Raji (cell line): ENCODE results near the gene MEGF6.
A peak's percentile ranks its signal among the peaks of the same experiment; 100 is the strongest.

Experiments used
- POLR2A ChIP-seq: IDR thresholded peaks from 2 replicates; pipeline ENCODE4 v1.6.1; 2011; ENCODE audit warnings: low read depth, low read length, control low read depth; ENCODE audit not compliant: insufficient read depth

The MEGF6 gene

DNA sequence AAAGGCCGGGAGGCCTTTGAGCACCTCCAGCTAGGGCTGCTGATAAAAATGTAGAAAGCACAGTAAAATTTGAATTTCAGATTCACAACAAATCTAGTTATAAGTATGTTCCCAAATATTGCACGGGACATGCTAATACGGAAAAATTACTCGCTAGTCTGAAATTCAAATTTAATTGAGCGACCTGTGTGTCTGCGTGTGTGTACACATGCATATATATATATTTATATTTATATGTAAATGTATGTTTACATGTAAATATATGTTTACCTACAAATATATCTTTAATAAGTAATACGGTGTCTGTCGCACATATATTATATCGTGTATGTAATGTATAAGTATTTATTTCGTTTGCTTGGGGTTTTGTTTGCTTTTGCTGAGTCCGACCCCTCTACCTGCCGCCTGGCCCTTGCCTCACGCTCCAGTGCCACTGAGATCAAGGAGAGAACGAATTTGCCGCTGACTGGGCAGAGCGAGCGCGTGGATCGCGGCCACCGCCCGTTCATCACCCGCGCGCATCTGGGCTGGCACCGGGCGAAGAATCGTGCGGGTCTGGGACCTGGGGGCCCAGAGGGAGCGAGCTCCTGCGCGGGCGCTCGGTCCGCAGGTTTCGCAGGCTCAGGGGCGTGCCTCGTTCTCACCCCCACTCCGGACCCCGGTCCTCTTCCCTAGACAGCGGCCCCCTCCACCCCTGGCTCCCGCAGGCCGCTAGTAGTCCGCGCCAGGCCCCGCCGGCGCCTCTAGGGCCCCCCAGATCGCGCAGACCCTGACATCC is 39.1 kb upstream of the MEGF6 start:
- no peak for TF ChIP-seq POLR2A

DNA sequence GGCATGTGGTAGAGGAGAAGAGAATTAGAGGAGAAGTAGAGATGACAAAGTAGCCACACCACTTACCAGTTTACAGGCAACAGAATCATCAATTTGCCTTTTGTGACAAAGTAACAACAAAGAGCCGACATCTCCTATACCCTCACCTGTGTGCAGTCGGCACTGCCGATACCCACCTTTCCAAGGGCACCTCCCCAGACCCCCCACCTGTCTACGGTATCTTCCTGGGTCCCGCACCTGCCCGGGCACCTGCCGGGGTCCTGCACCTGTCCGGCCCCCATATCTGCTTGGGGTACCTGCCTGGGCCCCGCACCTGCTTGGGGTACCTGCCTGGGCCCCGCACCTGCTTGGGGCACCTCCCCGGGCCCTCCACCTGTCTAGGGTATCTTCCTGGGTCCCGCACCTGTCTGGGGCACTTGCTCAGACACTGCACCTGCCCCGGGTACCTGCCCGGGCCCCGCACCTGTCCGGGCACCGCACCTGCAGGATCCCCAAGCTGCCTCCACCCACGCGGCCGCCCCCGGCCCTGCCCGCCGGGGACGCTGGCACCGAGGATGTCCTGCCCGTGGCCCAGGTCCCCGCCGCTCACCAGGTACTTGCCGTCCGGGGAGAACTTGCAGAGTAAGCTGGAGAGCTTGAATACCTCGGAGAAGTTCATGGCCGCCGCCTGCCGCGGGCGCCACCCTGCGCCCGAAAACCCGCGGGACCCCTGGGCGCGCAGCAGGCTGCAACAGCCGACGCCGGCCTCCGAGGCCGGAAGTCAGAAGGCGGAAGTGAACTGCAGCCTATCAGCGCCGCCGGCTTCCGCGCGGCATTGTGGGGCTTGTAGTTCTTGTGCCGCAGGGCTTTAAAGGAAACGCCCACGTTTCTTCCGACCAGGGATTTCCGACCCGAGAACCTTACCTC is 38.3 kb upstream of the MEGF6 start, which contains the start of gene WRAP73:
TSS of gene WRAP73 (minus strand) at position 762 of the 906 bp plus-strand sequence. CDS start at position 658, 104 bp downstream.
- peak; percentile 79 for TF ChIP-seq POLR2A

DNA sequence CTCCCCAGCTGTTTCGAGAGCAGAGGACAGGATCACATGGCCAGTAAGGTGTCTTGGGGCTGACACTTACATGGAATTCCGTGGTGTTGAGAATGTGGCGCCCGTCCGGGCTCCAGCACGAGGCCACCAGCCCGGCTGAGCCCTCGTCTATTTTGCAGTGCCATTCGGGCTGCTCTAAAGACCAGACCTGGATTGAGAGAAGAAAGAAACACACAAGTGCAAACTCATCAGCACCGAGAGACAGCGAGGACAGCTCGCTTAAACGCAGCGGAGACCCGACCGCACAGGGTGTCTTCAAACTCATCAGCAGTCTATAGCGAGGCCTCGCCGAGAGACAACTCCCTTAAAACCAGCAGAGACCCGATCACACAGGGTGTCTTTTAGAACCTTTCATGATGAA is 35.3 kb upstream of the MEGF6 start:
- no peak for TF ChIP-seq POLR2A

DNA sequence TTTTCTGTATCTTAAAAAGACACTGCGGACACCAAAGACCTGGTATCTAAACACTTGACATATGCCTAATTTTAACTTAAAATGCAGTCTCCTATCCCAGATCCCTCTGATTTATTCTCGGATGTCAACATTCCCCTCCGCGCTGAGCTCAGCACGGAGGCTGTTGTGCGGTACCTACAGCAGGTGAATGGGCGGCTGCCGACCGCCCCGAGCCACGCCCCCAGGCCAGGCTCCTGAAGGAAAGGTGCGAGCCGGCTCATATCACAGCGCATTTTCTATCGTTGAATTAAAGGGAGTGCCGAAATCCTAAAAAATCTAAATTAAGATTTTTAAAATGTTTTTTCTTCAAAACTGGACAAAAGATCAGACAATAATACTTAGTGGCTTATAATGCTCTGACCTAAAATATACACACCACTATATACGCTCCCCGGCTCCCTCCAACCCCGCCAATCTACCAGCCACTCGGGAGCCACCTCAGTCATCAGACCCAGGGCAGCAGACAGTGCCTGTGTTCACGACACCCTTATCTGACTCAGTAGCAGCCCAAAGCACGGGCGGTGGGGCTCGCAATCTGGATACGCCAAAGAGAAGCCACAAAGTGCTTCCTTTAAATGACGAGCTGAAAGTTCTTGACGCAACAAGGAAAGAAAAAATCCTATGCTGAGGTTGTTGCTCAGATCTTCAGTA is 34.5 kb upstream of the MEGF6 start:
- TF ChIP-seq POLR2A: no peak

DNA sequence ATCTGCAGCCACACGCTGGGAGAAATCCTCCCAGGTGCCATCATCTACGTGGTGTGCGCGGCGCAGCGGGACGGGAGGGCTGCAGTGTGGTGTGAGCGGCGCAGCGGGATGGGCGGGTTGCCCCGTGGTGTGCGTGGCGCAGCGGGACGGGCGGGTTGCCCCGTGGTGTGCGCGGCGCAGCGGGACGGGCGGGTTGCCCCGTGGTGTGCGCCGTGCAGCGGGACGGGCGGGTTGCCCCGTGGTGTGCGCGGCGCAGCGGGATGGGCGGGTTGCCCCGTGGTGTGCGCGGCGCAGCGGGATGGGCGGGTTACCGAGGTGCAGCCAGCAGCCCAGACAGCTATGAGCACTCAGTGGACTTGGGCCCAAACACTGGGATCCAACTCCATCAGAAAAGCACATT is 33.9 kb upstream of the MEGF6 start:
- TF ChIP-seq POLR2A: no peak

DNA sequence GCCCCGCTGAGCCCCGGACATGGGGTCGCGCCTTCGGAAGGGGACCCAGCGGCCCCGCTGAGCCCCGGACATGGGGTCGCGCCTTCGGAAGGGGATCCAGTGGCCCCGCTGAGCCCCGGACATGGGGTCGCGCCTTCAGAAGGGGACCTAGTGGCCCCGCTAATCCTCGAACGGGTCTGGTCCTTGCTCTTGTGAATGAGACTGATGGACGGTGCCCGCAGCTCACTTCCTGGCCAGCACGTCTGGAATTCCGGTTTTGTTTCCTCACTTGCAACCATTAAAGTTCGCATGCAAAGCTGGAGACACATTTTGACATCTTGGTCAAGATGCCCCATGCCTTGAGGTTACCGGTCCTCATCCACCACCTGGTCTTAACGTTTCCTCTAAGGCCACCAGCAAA is 33.0 kb upstream of the MEGF6 start:
- no peak for TF ChIP-seq POLR2A

DNA sequence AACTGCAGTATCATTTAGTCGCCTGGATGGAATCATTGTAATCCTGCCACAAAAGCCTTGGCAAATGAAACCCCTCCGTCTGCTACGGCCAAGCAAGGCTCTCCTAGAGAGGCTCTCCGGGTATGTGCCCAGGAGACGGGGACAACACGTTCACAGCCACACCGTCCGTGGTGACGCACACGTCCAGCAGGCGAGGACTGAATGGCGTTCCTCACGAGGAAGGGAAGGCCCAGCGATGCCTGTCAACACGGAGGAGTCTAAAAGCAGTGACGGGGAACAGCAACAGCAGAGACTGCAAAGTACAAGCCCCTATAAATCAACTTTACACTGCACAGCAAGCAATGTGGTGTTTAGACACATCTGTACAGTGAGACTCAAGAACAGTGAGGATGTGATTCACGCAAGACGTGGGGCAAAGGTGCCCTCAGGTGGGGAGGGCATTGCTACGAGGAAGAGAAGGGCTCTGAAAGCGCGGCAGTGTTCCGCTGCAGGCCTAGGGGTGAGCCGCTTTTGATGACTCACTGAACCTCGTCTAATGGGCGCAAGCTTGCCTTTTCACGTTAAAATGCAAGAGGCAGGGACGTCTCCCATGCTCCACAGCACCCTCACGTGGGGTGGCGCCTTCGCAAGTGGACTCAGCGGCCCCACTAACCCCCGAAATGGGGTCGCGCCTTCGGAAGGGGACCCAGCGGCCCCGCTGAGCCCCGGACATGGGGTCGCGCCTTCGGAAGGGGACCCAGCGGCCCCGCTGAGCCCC is 31.8 kb upstream of the MEGF6 start:
- TF ChIP-seq POLR2A: no peak

DNA sequence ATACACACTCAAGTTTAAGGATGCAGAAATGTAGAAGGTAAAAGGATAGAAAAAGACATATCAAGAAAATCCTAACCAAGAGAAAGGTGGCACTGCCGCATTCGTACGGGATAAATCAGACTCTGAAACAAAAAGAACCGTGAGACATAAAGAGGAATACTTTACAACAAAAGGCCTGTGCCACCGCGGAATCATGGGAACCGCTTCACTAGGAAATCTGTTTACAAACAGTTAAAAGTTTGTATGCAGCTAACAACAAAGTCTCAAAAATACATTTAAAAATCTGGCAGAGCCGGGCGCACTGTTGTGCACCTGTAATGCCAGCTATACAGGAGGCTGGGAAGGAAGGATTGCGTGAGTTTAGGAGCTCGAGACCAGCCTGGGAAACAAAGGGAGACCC is 30.5 kb upstream of the MEGF6 start:
- no peak for TF ChIP-seq POLR2A

DNA sequence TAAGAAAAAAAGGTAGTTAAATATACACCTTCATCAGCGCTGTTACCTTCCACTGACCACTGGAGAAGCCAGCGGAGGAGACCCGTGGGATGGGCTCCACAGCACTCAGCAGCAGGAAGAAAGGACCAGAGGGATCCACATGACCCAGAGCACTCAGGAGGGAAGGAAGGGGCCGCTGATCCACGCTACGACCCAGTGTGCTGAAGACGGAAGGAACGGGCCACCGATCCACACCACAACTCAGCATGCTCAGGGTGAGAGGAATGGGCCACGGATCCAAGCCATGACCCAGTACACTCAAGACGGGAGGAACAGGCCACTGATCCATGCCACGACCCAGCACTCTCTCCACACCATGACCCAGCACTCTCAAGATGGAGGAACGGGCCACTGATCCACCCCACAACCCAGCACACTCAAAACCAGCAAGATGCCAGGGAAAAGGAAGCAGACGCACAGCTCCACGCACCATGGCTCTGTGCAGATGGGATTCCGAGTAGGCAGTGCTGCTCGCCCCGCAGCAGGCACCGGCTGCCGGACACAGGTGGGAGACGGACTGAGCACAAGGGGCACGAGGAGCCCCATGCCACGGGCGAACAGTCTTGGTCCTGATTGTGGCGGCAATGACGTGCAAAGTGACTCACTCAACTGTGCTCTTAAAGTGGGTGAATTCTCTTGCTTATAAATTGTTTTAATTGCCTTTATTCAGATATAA is 29.9 kb upstream of the MEGF6 start:
- TF ChIP-seq POLR2A: no peak

DNA sequence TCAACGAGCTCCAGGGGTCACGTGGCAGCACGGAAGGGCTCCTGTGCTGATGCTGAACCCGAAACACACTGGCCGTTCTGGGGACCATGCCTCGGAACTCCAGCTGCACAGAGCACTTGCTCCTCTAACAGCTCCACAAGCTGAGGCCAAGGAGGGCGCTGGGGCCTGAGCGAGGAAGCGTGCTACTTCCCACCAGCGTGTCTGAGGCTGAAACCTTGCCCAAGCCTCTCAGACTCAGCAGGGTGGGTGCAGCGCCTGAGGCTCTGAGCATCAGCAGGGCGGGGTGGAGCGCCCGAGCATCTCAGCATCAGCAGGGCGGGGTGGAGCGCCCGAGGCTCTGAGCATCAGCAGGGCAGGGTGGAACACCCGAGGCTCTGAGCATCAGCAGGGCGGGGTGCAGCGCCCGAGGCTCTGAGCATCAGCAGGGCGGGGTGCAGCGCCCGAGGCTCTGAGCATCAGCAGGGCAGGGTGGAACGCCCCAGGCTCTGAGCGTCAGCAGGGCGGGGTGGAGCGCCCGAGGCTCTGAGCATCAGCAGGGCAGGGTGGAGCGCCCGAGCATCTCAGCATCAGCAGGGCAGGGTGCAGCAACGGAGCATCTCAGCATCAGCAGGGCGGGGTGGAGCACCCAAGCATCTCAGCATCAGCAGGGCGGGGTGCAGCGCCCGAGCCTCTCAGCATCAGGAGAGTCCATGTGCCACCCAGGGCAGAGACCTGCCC is 29.0 kb upstream of the MEGF6 start:
- no peak for TF ChIP-seq POLR2A

DNA sequence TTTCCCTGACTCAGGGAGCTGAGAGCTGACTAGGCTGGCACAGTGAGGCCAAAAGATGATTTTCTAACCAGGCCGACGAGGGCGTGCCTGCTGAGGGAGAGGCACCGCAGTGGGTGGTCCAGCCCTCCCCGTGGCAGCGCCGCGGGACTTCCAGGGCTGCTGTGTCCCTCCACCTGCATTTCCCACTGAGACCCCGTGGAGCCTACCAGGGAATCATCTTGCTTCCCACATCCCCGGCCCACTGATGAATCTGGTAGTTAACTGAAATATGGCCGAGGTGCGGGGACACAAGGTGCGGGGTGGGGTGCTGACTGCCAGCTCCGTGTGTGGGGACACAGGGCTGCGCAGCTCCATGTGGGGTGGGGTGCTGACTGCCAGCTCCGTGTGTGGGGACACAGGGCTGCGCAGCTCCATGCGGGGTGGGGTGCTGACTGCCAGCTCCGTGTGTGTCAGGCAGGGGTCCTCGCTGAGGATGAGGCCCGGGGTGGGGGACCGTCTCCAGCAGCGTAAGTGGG is 28.1 kb upstream of the MEGF6 start:
- no peak for TF ChIP-seq POLR2A

DNA sequence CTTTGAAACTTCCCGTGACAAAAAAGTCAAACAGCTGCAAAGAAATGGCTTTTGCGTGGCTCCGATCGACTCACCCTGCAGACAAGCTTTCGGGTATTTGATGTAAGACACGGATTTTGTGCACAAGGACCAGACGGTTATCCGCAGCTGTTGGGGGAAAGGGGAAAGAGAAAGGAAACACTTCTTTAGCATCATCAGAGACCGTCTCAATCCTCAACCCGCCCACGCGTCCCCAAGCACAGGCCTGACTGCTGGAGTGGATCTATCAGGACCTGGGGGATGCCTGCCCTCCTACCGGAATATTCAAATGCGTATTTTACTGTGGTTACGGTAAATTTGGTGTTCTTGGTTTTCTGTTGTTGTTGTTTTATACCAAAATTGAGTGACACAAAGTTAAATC is 27.4 kb upstream of the MEGF6 start:
- no peak for TF ChIP-seq POLR2A

DNA sequence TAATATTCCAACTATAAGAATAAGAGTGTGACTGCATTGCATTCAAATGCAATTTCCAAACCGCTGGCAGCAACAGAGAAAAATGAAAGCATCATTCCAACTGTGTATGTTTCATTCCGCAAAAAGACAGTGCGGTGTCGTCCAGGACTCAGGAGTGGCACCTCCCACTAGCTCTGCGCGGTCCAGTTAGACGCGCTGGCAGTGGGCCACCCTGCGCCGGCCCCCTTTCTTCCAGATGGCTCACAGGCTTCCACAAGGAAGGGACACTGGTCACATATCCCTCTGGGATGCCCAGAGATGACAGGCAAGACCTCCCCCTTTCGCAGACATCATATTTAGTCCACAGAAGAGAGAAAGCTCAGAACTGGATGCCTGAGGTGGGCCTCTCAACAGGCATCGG is 26.7 kb upstream of the MEGF6 start:
- TF ChIP-seq POLR2A: no peak
